Type B pancreatic cell (in vitro differentiated cells): ENCODE data around the gene CUX1. TPM values are rescaled to one million over a fixed set of nuclear protein-coding genes. Genes with fewer than 3 reads are reported as not detected.
"Not testable (repeated sequence)": the region's sequence is repeated elsewhere in the genome, so short reads cannot be mapped to it uniquely, and the experiment has no call there.

Experiments used
- DNase-seq: peaks from one replicate; pipeline ENCODE4 v3.0.0; 2021; ENCODE audit warnings: mixed read lengths; ENCODE audit not compliant: unreplicated experiment; ENCODE audit errors: extremely low spot score
- H3K27ac Mint-ChIP-seq: 2 replicates; pipeline ENCODE4 v1.8.0; 2021; ENCODE audit warnings: mild to moderate bottlenecking, mixed read lengths
- H3K27me3 Mint-ChIP-seq: 2 replicates; pipeline ENCODE4 v1.8.0; 2021; ENCODE audit warnings: mixed read lengths
- H3K36me3 Mint-ChIP-seq: 2 replicates; pipeline ENCODE4 v1.8.0; 2021; ENCODE audit warnings: mixed read lengths
- H3K4me1 Mint-ChIP-seq: one replicate; pipeline ENCODE4 v1.8.0; 2021; ENCODE audit warnings: mixed read lengths; ENCODE audit not compliant: unreplicated experiment
- H3K4me3 Mint-ChIP-seq: 2 replicates; pipeline ENCODE4 v1.8.0; 2021; ENCODE audit warnings: mild to moderate bottlenecking, mixed read lengths
- H3K9me3 Mint-ChIP-seq: 2 replicates; pipeline ENCODE4 v1.8.0; 2021; ENCODE audit warnings: mixed read lengths
- total RNA-seq: library from RNA; stranded (reverse); gene quantifications from 2 replicates; pipeline ENCODE4 v1.2.1, GENCODE V29; 2021; ENCODE audit warnings: low replicate concordance
- TF ChIP-seq, protein P1 (sequence below): fragments of 200-600 bp; sonication (generic); conservative IDR thresholded peaks from 2 replicates; pipeline ENCODE4 v1.5.0; 2021; ENCODE audit warnings: antibody characterized with exemption, mild to moderate bottlenecking

The CUX1 gene
- total RNA-seq, 1 donor from 2014 or later = 76.4 TPM

DNA sequence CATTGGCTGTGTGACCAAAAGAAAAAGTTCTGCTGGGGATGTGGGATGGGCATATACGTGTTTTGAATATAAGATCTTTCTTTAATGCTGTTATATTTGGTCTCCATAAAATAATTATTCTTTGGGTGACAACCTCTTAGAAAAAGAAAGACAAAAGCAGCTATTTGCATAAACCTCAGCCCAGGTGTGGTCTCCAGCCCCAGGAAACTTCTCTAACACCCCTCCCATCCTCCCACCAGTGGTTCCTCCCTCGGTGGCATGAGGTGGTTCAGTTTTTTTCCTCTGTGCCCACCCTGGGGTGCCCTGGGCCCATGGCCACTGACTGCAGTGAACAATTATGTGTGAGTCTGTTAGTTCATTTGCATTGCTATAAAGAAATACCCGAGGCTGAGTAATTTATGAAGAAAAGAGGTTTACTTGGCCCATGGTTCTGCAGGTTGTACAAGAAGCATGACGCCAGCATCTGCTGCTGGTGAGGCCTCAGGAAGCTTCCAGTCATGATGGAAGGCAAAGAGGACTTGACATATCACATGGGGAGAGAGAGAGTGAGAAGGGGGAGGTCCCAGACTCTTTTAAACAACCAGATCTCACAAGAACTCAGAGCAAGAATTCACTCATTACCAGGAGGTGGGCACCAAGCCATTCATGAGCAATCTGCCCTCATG is 165.9 kb downstream of the CUX1 start:
- Mint-ChIP-seq H3K27me3 (no peaks in the 10 kb centered on the region), H3K36me3 (peaks cover 12% of the 10 kb centered on the region), H3K4me1 (peaks cover 47% of the 10 kb centered on the region), H3K4me3 (no peak overlapping the region), H3K27ac (no peak overlapping the region), H3K9me3 (no peaks in the 10 kb centered on the region)
- no peak for DNase-seq
- TF ChIP-seq, protein P1, sequence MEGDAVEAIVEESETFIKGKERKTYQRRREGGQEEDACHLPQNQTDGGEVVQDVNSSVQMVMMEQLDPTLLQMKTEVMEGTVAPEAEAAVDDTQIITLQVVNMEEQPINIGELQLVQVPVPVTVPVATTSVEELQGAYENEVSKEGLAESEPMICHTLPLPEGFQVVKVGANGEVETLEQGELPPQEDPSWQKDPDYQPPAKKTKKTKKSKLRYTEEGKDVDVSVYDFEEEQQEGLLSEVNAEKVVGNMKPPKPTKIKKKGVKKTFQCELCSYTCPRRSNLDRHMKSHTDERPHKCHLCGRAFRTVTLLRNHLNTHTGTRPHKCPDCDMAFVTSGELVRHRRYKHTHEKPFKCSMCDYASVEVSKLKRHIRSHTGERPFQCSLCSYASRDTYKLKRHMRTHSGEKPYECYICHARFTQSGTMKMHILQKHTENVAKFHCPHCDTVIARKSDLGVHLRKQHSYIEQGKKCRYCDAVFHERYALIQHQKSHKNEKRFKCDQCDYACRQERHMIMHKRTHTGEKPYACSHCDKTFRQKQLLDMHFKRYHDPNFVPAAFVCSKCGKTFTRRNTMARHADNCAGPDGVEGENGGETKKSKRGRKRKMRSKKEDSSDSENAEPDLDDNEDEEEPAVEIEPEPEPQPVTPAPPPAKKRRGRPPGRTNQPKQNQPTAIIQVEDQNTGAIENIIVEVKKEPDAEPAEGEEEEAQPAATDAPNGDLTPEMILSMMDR = no peak

DNA sequence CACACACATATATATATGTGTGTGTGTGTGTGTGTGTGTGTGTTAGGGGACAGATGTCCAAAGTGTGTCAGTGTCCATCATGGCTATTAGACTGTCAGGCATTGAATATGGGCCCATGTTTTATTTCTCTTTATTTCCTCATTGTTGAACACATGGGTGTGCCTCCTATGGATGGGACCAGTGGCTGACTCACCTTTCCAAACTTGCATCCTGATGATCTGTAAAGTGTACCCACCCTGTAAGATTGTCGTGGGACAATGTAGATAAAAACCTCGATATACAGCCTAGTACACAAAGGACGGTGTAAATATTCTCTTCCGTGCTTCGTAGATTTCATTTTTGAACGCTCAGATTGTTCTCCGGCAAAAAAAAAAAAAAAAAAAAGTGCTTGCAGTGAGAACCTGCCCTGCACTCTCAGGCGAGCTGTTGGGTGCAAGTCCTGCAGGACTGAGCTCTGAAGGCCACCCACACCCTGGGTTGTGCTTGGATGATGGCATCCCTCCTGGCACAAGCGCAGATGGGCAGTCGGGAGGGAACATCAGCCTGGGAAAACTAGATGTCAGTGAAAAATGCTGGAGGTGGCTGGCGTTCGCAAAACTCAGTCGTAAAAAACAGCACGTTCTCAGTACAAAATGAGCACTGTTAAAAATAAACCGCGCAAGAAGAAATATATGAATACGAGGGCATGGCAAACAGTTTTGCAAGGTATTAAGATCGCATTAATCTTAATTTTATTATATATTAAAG is 166.9 kb downstream of the CUX1 start:
- Mint-ChIP-seq H3K36me3 (peaks cover 7% of the 10 kb centered on the region), H3K4me3 (no peak overlapping the region), H3K9me3 (no peaks in the 10 kb centered on the region), H3K27me3 (no peaks in the 10 kb centered on the region), H3K27ac (peak overlapping the region; percentile 37), H3K4me1 (peaks cover 39% of the 10 kb centered on the region)
- TF ChIP-seq, protein P1 = no peak
- DNase-seq = no peak

DNA sequence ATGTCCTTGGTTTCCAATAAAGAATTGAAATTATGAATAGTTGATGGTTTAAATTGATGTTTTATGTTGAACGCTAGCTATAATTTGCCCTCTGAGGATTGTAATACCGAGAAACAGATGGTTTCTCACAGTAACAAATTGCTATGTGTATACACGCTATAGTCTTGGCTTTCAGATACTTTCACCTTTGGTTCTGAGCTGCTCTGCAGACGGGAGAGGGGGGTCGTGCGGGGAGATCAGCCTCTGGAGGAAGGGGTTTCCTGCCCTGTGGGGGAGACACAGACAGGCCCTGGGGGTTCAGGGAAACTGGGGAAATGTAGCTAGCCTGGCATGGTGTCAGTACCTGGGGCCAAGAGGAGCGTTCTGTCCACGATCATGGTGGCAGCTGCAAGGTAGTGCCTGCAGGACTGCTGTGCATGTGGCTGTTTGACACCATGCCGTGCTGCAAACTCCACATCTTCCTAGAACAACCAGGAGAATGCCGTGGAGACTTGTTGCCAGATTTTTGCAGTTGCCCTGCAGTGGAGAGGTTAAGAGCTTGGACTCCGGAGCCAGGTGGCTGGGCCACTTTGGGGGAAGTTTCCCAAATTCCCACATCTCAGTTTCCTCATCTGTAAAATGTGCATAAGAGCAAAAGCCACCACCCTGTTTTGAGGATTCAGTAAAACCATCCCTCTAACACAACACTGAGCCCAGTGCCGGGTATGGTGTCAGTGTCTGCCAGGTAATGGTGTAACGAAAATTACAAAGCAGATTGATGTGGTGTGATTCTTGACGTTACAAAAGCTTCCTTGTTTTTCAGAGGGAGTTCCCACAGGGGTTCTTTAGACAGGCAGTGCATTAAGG is 167.9 kb downstream of the CUX1 start:
- TF ChIP-seq, protein P1 = no peak
- Mint-ChIP-seq H3K27me3 (no peaks in the 10 kb centered on the region), H3K4me1 (peaks cover 39% of the 10 kb centered on the region), H3K4me3 (peak overlapping the region; percentile 16), H3K27ac (peak overlapping the region; percentile 73), H3K9me3 (no peaks in the 10 kb centered on the region), H3K36me3 (peaks cover 7% of the 10 kb centered on the region)
- no peak for DNase-seq

DNA sequence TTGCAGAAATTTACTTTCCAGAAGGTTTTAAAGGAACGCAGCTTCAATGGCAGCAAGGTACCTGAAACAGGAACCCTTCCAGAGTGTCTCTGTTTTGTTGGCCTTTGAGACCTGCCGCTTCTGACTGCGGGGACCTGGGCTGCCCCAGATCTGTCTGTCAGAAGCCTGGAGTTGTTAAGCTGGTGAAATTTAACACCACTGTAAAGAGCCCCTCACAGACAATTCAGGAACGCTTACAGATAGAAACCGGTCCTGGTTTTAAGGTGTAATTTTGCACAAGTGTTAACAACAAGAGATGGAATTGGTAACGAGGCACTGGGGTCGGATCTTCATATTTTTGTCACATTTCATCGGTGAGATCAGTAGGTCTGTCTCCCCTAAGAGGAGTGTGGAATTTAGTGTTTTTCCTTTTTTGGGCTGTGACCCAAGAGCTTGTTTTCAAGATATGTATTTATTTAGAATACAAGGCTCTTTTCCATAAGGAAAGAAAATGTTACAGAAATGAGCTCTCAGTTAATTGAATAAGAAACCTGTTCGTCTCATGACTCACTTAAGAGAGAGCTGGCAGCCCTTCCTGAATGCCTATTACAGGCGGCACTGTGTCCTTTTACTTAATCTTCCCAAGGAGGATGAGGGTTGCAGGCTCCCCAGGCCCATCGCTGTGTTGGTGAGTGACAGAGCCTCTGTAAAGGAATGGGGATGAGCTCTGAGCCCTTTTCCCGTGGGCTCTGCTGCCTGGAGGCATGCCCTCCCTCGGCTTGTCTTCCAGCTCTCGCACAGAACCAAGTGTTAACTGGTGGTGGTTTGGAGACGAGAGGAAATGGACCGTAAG is 168.7 kb downstream of the CUX1 start:
- Mint-ChIP-seq H3K4me3 (peak overlapping the region; percentile 16), H3K4me1 (peaks cover 39% of the 10 kb centered on the region), H3K9me3 (no peaks in the 10 kb centered on the region), H3K27me3 (no peaks in the 10 kb centered on the region), H3K36me3 (peaks cover 7% of the 10 kb centered on the region), H3K27ac (peak overlapping the region; percentile 73)
- TF ChIP-seq, protein P1 = no peak
- no peak for DNase-seq

DNA sequence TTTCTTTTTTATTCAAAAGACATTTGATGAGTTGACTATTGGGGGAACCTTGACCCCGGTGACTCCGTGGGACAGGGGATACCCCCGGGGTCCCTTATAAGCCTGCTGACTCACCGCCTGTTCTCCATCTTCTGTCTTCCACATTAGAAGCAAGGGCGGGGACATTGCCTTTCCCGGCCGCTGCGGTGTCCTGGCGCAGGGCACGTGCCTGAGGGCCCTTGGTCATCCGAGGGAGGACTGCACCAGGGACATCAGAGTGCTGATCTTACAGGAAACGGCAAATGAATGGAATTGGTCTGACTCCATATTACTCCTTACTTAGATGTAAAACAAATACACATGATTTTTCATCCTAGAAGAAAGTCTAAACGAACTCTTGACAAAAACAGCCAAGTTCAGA is 170.1 kb downstream of the CUX1 start:
- Mint-ChIP-seq H3K36me3 (peaks cover 4% of the 10 kb centered on the region), H3K27ac (peak overlapping the region; percentile 22), H3K4me1 (peaks cover 33% of the 10 kb centered on the region), H3K27me3 (no peaks in the 10 kb centered on the region), H3K4me3 (no peak overlapping the region), H3K9me3 (no peaks in the 10 kb centered on the region)
- no peak for DNase-seq
- TF ChIP-seq, protein P1 = no peak

DNA sequence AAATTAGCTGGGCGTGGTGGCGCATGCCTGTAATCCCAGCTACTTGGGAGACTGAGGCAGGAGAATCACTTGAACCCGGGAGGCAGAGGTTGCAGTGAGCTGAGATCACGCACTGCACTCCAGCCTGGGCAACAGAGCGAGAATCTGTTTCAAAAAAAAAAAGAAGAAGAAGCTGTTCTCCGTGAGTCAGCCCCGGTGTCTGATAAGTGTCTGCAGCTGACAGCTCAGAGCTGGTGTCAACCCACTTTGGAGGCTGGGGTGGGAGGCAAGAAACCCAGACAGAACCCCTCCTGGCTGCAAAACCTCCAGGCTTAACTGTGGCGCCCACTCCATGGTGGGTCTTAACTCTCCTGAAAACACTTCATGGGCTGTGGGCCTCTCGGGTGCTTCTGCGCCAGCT is 170.6 kb downstream of the CUX1 start:
- DNase-seq, H3K27ac Mint-ChIP-seq, H3K27me3 Mint-ChIP-seq, H3K4me3 Mint-ChIP-seq, H3K36me3 Mint-ChIP-seq, H3K9me3 Mint-ChIP-seq: not testable (repeated sequence)
- peaks cover 33% of the 10 kb centered on the region for H3K4me1 Mint-ChIP-seq
